ENCODE results near the gene JMJD6. TPM values are rescaled to one million over a fixed set of nuclear protein-coding genes. Genes with fewer than 3 reads are reported as not detected.

Gene JMJD6
- total RNA-seq, 1 donor from 2014 or later: 15.7 TPM

DNA sequence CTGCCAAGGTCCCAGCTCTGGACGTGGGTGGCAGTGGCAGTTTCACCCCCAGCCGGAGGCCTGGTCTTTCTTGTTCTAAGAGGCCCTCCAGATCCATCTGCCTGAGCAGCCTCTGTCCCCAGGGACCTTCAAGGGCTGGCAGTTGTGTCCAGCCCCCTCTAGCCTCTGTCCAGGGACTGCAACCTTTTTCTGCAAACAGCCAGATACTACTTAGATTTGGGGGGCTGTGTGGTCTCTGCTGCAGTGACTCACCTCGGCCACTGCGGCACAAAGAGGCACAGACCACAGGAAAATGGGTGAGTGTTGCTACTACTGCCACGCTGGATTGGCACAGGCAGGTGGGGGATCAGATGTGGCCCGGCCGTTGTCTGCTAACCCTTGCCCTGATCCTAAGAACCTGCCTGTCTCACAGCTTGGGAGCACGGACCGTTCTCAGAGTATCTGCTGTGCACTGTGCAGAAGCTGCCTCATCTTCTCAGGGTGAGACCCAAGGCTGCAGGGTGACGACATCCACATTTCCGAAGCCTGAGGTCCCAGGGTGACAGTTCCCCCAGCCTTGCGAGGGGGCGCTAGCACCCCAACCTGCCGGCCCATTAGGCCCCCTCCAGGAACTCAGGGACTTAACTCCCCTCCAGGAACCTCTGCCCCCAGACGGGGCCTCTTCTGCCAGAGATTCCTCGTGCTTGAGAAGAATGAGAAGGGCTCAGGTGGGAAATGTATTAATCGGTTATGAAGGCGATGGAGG lies 43.2 kb downstream of the JMJD6 start:
- peaks cover 31% of the 10 kb centered on the region for H3K4me1 Mint-ChIP-seq
- H3K4me3 Mint-ChIP-seq: no peak overlapping the region
- H3K27ac Mint-ChIP-seq: no peak overlapping the region
- DNase-seq (ENCODE audit: low spot score in 2 of 2, unreplicated experiment in 2 of 2): no peak
- TF ChIP-seq, protein P1, sequence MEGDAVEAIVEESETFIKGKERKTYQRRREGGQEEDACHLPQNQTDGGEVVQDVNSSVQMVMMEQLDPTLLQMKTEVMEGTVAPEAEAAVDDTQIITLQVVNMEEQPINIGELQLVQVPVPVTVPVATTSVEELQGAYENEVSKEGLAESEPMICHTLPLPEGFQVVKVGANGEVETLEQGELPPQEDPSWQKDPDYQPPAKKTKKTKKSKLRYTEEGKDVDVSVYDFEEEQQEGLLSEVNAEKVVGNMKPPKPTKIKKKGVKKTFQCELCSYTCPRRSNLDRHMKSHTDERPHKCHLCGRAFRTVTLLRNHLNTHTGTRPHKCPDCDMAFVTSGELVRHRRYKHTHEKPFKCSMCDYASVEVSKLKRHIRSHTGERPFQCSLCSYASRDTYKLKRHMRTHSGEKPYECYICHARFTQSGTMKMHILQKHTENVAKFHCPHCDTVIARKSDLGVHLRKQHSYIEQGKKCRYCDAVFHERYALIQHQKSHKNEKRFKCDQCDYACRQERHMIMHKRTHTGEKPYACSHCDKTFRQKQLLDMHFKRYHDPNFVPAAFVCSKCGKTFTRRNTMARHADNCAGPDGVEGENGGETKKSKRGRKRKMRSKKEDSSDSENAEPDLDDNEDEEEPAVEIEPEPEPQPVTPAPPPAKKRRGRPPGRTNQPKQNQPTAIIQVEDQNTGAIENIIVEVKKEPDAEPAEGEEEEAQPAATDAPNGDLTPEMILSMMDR (IDR thresholded peaks at IDR 0.05; ENCODE audit: unreplicated experiment): no peak
- H3K36me3 Mint-ChIP-seq: peaks cover 4% of the 10 kb centered on the region
- H3K27me3 Mint-ChIP-seq (ENCODE audit: low read depth): no peaks in the 10 kb centered on the region
- no peaks in the 10 kb centered on the region for H3K9me3 Mint-ChIP-seq

DNA sequence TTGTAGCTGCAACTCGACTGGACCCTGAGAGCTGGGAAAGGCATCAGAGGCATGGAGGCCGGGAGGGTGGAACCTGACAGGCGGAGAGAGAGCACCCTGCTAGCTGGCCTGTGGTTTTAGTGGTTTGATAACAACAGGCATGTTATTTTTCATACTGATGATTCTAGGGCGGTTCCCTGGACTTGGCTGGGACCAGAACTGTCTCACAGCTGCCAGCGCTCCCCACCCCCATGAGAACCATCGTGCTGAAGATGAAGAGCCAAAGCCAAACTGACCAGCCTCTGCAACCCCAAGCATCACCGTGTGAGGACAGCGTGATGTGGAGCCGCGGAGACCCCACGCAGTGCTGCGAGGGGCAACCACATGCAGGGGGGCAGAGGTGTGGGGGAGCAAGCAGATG lies 44.1 kb downstream of the JMJD6 start:
- DNase-seq (ENCODE audit: low spot score in 2 of 2, unreplicated experiment in 2 of 2): no peak
- Mint-ChIP-seq H3K27me3 (ENCODE audit: low read depth) (no peaks in the 10 kb centered on the region), H3K27ac (peak overlapping the region; percentile 57), H3K4me3 (no peak overlapping the region), H3K9me3 (no peaks in the 10 kb centered on the region), H3K4me1 (peaks cover 23% of the 10 kb centered on the region), H3K36me3 (peaks cover 2% of the 10 kb centered on the region)
- TF ChIP-seq, protein P1 (IDR thresholded peaks at IDR 0.05; ENCODE audit: unreplicated experiment): no peak

GRCh38 chr17:76681222-76682137 lies 44.9 kb downstream of the JMJD6 start:
- no peaks in the 10 kb centered on the region for H3K27me3 Mint-ChIP-seq (ENCODE audit: low read depth)
- TF ChIP-seq, protein P1 (IDR thresholded peaks at IDR 0.05; ENCODE audit: unreplicated experiment): peak; percentile 62
- H3K9me3 Mint-ChIP-seq: no peaks in the 10 kb centered on the region
- H3K36me3 Mint-ChIP-seq: peaks cover 2% of the 10 kb centered on the region
- DNase-seq (ENCODE audit: low spot score in 2 of 2, unreplicated experiment in 2 of 2): peak; percentile 58 to 80
- peak overlapping the region; percentile 57 for H3K27ac Mint-ChIP-seq
- H3K4me3 Mint-ChIP-seq: no peak overlapping the region
- H3K4me1 Mint-ChIP-seq: peaks cover 16% of the 10 kb centered on the region

DNA sequence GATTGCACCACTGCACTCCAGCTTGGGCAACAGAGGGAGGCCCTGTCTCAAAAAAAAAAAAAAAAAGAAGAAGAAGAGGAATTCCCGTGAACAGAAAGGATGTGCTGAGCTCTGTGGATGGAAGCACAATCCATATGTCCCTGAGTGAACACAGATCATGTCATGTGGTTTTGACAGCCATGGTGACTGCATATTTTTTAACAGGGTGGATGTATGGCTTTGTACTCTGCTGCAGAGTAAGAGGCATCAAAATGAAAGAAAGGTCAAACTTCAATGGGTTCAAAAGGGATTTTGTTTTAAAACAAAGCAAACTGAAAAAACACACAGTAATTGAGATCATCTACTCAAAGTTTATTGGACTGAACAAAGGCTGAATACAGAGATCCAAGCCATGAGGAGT lies 47.2 kb downstream of the JMJD6 start:
- DNase-seq (ENCODE audit: low spot score in 2 of 2, unreplicated experiment in 2 of 2): no peak
- Mint-ChIP-seq H3K27me3 (ENCODE audit: low read depth) (no peaks in the 10 kb centered on the region), H3K36me3 (peaks cover 2% of the 10 kb centered on the region), H3K27ac (no peak overlapping the region), H3K4me1 (peaks cover 14% of the 10 kb centered on the region), H3K4me3 (no peak overlapping the region), H3K9me3 (no peaks in the 10 kb centered on the region)
- TF ChIP-seq, protein P1 (IDR thresholded peaks at IDR 0.05; ENCODE audit: unreplicated experiment): no peak

- no peak overlapping the region for H3K4me3 Mint-ChIP-seq
- H3K27me3 Mint-ChIP-seq (ENCODE audit: low read depth): no peaks in the 10 kb centered on the region
- no peak for DNase-seq (ENCODE audit: low spot score in 2 of 2, unreplicated experiment in 2 of 2)
- TF ChIP-seq, protein P1 (IDR thresholded peaks at IDR 0.05; ENCODE audit: unreplicated experiment): no peak
- no peak overlapping the region for H3K27ac Mint-ChIP-seq
- H3K4me1 Mint-ChIP-seq: peaks cover 16% of the 10 kb centered on the region
- no peaks in the 10 kb centered on the region for H3K9me3 Mint-ChIP-seq
- H3K36me3 Mint-ChIP-seq: peaks cover 2% of the 10 kb centered on the region
These were observed 48.1 kb downstream of the JMJD6 start for GRCh38 chr17:76678330-76678729.

All from mesothelial cell of epicardium (in vitro differentiated cells).